A549 (cell line): ENCODE data around the gene RIN1. TPM values are rescaled to one million over a fixed set of nuclear protein-coding genes. Genes with fewer than 3 reads are reported as not detected.

ENCODE experiments used
- ATAC-seq, 2 experiments: fragments of 200-7000 bp in 1 of 2; fragments of >200 bp in 1 of 2; cut with Nextera tagmentation in 1 of 2; cut with Tn5 transposase in 1 of 2; 3 replicates each; pipeline versions ENCODE4 v1.8.0 to v1.9.1; 2018 to 2020; ENCODE audit warnings: mild to moderate bottlenecking in 1 of 2, moderate library complexity in 1 of 2
- CTCF ChIA-PET: fragments of 300-600 bp; sonication (Branson Sonifier 250); formaldehyde crosslinking; extraction: SDS; loops from one replicate; lab custom pipeline; 2021; ENCODE audit warnings: antibody characterized with exemption, inconsistent platforms; lab: Yijun Ruan, JAX
- POLR2A ChIA-PET: fragments of 350-600 bp; formaldehyde crosslinking; extraction: SDS; loops from one replicate; lab custom pipeline; 2021; ENCODE audit warnings: antibody characterized with exemption, inconsistent platforms; lab: Yijun Ruan, JAX
- DNase-seq, 2 experiments: peaks; one replicate each; pipeline versions ENCODE4 v3.0.0 to v3.0.0-alpha.2; 2011 to 2016; ENCODE audit warnings: low read depth in 1 of 2, low spot score in 1 of 2
- FAIRE-seq: peaks from 2 replicates; lab custom pipeline; 2011; peaks lifted over from hg19 to GRCh38; lab: Jason Lieb, UNC
- H3K27ac ChIP-seq, 2 experiments: fragments of >200 bp; sonication (Bioruptor Twin); formaldehyde crosslinking; 3 replicates each; pipeline ENCODE4 v1.5.1; 2016 to 2017
- H3K4me1 ChIP-seq: fragments of >200 bp; sonication (Bioruptor Twin); formaldehyde crosslinking; 3 replicates; pipeline ENCODE4 v1.6.1; 2016
- H3K4me2 ChIP-seq: fragments of >200 bp; sonication (Bioruptor Twin); formaldehyde crosslinking; 3 replicates; pipeline ENCODE4 v1.6.1; 2016
- H3K4me3 ChIP-seq: fragments of >200 bp; sonication (Bioruptor Twin); formaldehyde crosslinking; 3 replicates; pipeline ENCODE4 v1.5.1; 2016
- H3K9me3 ChIP-seq: fragments of >200 bp; sonication (Bioruptor Twin); formaldehyde crosslinking; 3 replicates; pipeline ENCODE4 v1.6.1; 2016
- BHLHE40 ChIP-seq: IDR thresholded peaks from 2 replicates; pipeline ENCODE4 v1.6.1; 2012; ENCODE audit warnings: low read depth, low read length, inconsistent platforms
- CHD2 ChIP-seq: fragments of 150-350 bp; IDR thresholded peaks from 2 replicates; pipeline ENCODE4 v1.6.1; 2014; ENCODE audit warnings: low read length; ENCODE audit not compliant: partially characterized antibody
- ELK1 ChIP-seq: fragments of 150-350 bp; IDR thresholded peaks from 2 replicates; pipeline ENCODE4 v1.6.1; 2014; ENCODE audit warnings: low read depth, mild to moderate bottlenecking, low read length
- EP300 ChIP-seq, 2 experiments: fragments of >200 bp; sonication (Bioruptor Twin); formaldehyde crosslinking; IDR thresholded peaks; 2 replicates in 1 of 2; 3 replicates in 1 of 2; pipeline ENCODE4 v1.6.1; 2016 to 2017
- GATA3 ChIP-seq: IDR thresholded peaks from 2 replicates; pipeline ENCODE4 v1.6.1; 2012; ENCODE audit warnings: borderline replicate concordance
- HDAC2 ChIP-seq: fragments of 200-600 bp; sonication (generic); IDR thresholded peaks from 2 replicates; pipeline ENCODE4 v1.6.1; 2016
- HEYL ChIP-seq: fragments of 250-450 bp; sonication (Bioruptor Pico); IDR thresholded peaks from 2 replicates; pipeline ENCODE4 v1.8.0; 2021; ENCODE audit warnings: mild to moderate bottlenecking, moderate library complexity
- HOXA7 ChIP-seq: fragments of 250-450 bp; sonication (Bioruptor Pico); IDR thresholded peaks from 2 replicates; pipeline ENCODE4 v1.5.0; 2020; ENCODE audit warnings: mild to moderate bottlenecking, moderate library complexity
- HOXB13 ChIP-seq: fragments of 250-450 bp; sonication (Bioruptor Pico); IDR thresholded peaks from 2 replicates; pipeline ENCODE4 v1.5.0; 2020; ENCODE audit warnings: low read depth, mild to moderate bottlenecking, moderate library complexity
- HOXB5 ChIP-seq: fragments of 250-450 bp; sonication (Bioruptor Pico); IDR thresholded peaks from 2 replicates; pipeline ENCODE4 v1.5.0; 2020; ENCODE audit warnings: mild to moderate bottlenecking, moderate library complexity
- JUNB ChIP-seq: fragments of >200 bp; sonication (Bioruptor Twin); formaldehyde crosslinking; IDR thresholded peaks from 2 replicates; pipeline ENCODE4 v1.6.1; 2016
- MAFK ChIP-seq: fragments of 450-650 bp; IDR thresholded peaks from 2 replicates; pipeline ENCODE4 v1.6.1; 2014; ENCODE audit not compliant: partially characterized antibody
- MAX ChIP-seq: IDR thresholded peaks from 2 replicates; pipeline ENCODE4 v1.6.1; 2012
- MAZ ChIP-seq: fragments of 150-350 bp; IDR thresholded peaks from 2 replicates; pipeline ENCODE4 v1.6.1; 2014; ENCODE audit warnings: antibody characterized with exemption, low read depth, low read length, borderline replicate concordance
- MYC ChIP-seq: IDR thresholded peaks from 2 replicates; pipeline ENCODE4 v1.6.1; 2012; ENCODE audit warnings: mild to moderate bottlenecking, inconsistent platforms, low read length, improper control_type of control experiment, borderline replicate concordance
- NPAS2 ChIP-seq: fragments of 250-450 bp; sonication (Bioruptor Pico); IDR thresholded peaks from 2 replicates; pipeline ENCODE4 v1.8.0; 2022; ENCODE audit warnings: mild to moderate bottlenecking, moderate library complexity, borderline replicate concordance
- NR3C1 ChIP-seq: fragments of >200 bp; sonication (Bioruptor Twin); formaldehyde crosslinking; IDR thresholded peaks from 3 replicates; pipeline ENCODE4 v1.6.1; 2017
- PBX3 ChIP-seq: IDR thresholded peaks from 2 replicates; pipeline ENCODE4 v1.6.1; 2012
- POLR2A ChIP-seq: IDR thresholded peaks from 2 replicates; pipeline ENCODE4 v1.6.1; 2012; ENCODE audit warnings: mild to moderate bottlenecking, low read length
- RCOR1 ChIP-seq: fragments of 150-350 bp; IDR thresholded peaks from 2 replicates; pipeline ENCODE4 v1.6.1; 2014; ENCODE audit warnings: antibody characterized with exemption, low read length, low read depth
- SREBF2 ChIP-seq: fragments of 450-650 bp; IDR thresholded peaks from 2 replicates; pipeline ENCODE4 v1.6.1; 2014; ENCODE audit warnings: mild to moderate bottlenecking, moderate library complexity
- TFCP2L1 ChIP-seq: fragments of 250-450 bp; sonication (Bioruptor Pico); IDR thresholded peaks from 2 replicates; pipeline ENCODE4 v1.5.0; 2021; ENCODE audit warnings: mild to moderate bottlenecking
- ZC3H11A ChIP-seq: fragments of 450-650 bp; IDR thresholded peaks from 2 replicates; pipeline ENCODE4 v1.6.1; 2014; ENCODE audit warnings: antibody characterized with exemption, mild to moderate bottlenecking
- ZFP36 ChIP-seq: fragments of 450-650 bp; IDR thresholded peaks from 2 replicates; pipeline ENCODE4 v1.6.1; 2014; ENCODE audit warnings: borderline replicate concordance; ENCODE audit not compliant: partially characterized antibody
- WGBS: methylation state at CpG from one replicate; pipeline ENCODE4 v1.1.6; 2017; ENCODE audit errors: missing lambda C conversion rate; 5-methylcytosine and 5-hydroxymethylcytosine counted together
- polyA plus RNA-seq, 4 experiments: library from polyadenylated mRNA; depleted of rRNA in 3 of 4; stranded (reverse); fragments of >200 nt; fragmentation: RNase III in 1 of 4; extraction: RNeasy Plus Mini Kit Qiagen cat#74134 plus additional on column Dnase treatment in 1 of 4; gene quantifications; 2 replicates in 3 of 4; 3 replicates in 1 of 4; pipeline ENCODE4 v1.2.3, GENCODE V29; 2011 to 2017

Gene RIN1
- polyA plus RNA-seq, 2 of the 4 experiments (the other 2 are of a cell fraction), result 2.0 to 9.3 TPM

DNA sequence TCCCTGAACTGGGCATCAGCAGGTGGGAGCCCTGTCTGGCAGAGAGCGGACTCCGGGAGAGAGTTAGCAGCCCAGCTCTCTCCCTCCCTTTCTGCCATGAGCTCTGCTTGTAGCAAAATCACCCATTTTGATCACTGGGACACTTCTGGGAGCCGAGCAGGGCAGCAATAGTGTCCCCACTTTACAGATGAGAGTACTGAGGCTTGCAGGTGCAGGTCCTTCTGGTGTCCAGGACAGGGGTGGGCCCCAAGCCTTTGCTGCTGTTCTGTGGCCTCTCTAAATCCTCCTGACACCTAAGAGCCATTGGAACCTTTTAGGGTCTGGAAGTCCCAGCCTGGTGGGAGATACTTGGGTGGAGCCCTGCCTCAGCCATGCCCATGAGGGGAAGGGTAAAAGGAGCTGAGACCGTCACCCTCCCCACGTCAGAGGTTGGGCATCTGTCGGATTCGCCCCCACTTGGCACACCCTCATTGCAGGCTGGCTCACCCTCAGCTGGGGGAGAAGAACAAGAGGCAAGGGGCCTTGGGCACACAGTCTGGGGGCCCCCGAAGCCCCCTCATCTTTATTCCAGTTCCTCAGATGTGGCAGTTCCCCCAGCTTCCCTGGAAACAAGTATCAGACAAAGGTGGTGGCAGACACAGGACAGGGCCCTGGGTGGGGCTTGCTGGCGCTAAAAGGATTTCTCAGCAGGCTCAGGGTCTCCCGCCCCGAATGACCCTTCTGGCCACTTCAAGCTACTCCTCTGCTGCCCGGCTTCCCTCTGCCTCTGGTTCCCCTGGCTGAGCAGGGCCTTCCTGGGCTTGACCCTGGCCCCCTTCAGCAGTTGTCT lies 4.5 kb downstream of the RIN1 start:
- WGBS, result 89% methylated on average over 12 of the region's 12 CpGs

GRCh38 chr11:66330931-66331330 lies 5.3 kb downstream of the RIN1 start:
- POLR2A ChIA-PET, result no interaction called here
- no peak for ATAC-seq
- FAIRE-seq, result no peak
- no peak for TF ChIP-seq HOXB13 (CRISPR knock-in tag)
- TF ChIP-seq TFCP2L1 (CRISPR knock-in tag), result no peak
- TF ChIP-seq HDAC2, result no peak
- no peak for TF ChIP-seq PBX3
- TF ChIP-seq HEYL (CRISPR knock-in tag), result no peak
- no peak for TF ChIP-seq CHD2
- no peak for TF ChIP-seq EP300 (IDR thresholded peaks at IDR 0.05)
- TF ChIP-seq NPAS2 (CRISPR knock-in tag), result no peak
- no peak for TF ChIP-seq POLR2A
- no peak for TF ChIP-seq MAZ
- no peak for TF ChIP-seq BHLHE40
- TF ChIP-seq JUNB, result no peak
- no peak for TF ChIP-seq NR3C1
- no peak for TF ChIP-seq ZFP36
- no peak for TF ChIP-seq ZC3H11A
- TF ChIP-seq ELK1, result no peak
- no peak for TF ChIP-seq HOXA7 (CRISPR knock-in tag)
- TF ChIP-seq SREBF2, result no peak
- no peak for DNase-seq
- peaks cover 35% of the 10 kb centered on the region for H3K4me1 ChIP-seq
- 85% methylated on average over 2 of the region's 10 CpGs for WGBS
- H3K9me3 ChIP-seq, result no peaks in the 10 kb centered on the region
- no peak overlapping the region for H3K27ac ChIP-seq
- CTCF ChIA-PET, result interaction anchor here (0.9 to 8.7 kb wide), 6 partner anchors 8 to 49 kb away, joined by 3 to 247 read pairs (median 15); partner anchors contain the start of genes B4GAT1, BRMS1 and CD248
- H3K4me2 ChIP-seq, result no peak overlapping the region
- H3K4me3 ChIP-seq, result no peak overlapping the region

More for the DNA sequence above, 4.5 kb downstream of the RIN1 start:
- H3K9me3 ChIP-seq, result no peaks in the 10 kb centered on the region
- TF ChIP-seq HOXB5 (CRISPR knock-in tag), result no peak
- FAIRE-seq (no peak), ATAC-seq (no peak), DNase-seq (no peak)
- peaks cover 31% of the 10 kb centered on the region for H3K4me1 ChIP-seq
- H3K4me3 ChIP-seq, result no peak overlapping the region
- no peak overlapping the region for H3K4me2 ChIP-seq
- no peak overlapping the region for H3K27ac ChIP-seq
- CTCF ChIA-PET, result interaction anchor here (0.9 to 8.7 kb wide), 8 partner anchors 7 to 77 kb away, joined by 3 to 247 read pairs (median 8); partner anchors contain the start of genes B4GAT1, BRMS1 and CD248
- POLR2A ChIA-PET, result no interaction called here

GRCh38 chr11:66329165-66329673 lies 7.0 kb downstream of the RIN1 start:
- POLR2A ChIA-PET, result interaction anchor here (0.7 to 0.9 kb wide), 2 partner anchors 17 to 18 kb away, joined by 3 to 4 read pairs; no protein-coding TSS in a partner anchor
- 92% methylated on average over 3 of the region's 3 CpGs for WGBS
- ATAC-seq (no peak), FAIRE-seq (no peak), DNase-seq (no peak)
- H3K9me3 ChIP-seq, result no peaks in the 10 kb centered on the region
- no peak overlapping the region for H3K4me3 ChIP-seq
- CTCF ChIA-PET, result interaction anchor here (0.8 to 8.7 kb wide), 7 partner anchors 10 to 133 kb away, joined by 3 to 247 read pairs (median 5); partner anchors contain the start of genes BRMS1 and CD248
- TF ChIP-seq ZFP36 (no peak), MAFK (peak; percentile 83), MAX (no peak), MYC (no peak), GATA3 (no peak), POLR2A (no peak), RCOR1 (no peak)
- no peak overlapping the region for H3K27ac ChIP-seq
- H3K4me2 ChIP-seq, result no peak overlapping the region
- peaks cover 37% of the 10 kb centered on the region for H3K4me1 ChIP-seq
